Skeletal muscle tissue (tissue), 4 donors: ENCODE results near the gene OSBPL1A. TPM values are rescaled to one million over a fixed set of nuclear protein-coding genes. Genes with fewer than 3 reads are reported as not detected.
A peak's percentile ranks its signal among the peaks of the same experiment; 100 is the strongest.

ENCODE experiments used
- H3K27ac ChIP-seq: one replicate; pipeline ENCODE4 v1.7.0; 2013; ENCODE audit warnings: mild to moderate bottlenecking, low read depth, low read length, inconsistent platforms
- H3K27me3 ChIP-seq, 3 donors: one replicate each; pipeline ENCODE4 v1.7.0; 2013; ENCODE audit warnings: low read length in 3 of 3; ENCODE audit not compliant: control insufficient read depth in 3 of 3, insufficient read depth in 3 of 3
- H3K36me3 ChIP-seq, 3 donors: one replicate each; pipeline ENCODE4 v1.7.0; 2013; ENCODE audit warnings: low read length in 3 of 3; ENCODE audit not compliant: control insufficient read depth in 3 of 3, insufficient read depth in 3 of 3
- H3K4me1 ChIP-seq, 3 donors: one replicate each; pipeline ENCODE4 v1.7.0; 2013; ENCODE audit warnings: low read length in 3 of 3, mild to moderate bottlenecking in 3 of 3; ENCODE audit not compliant: control insufficient read depth in 3 of 3, insufficient read depth in 3 of 3
- H3K4me3 ChIP-seq, 3 donors: one replicate each; pipeline ENCODE4 v1.7.0; 2013; ENCODE audit warnings: low read length in 3 of 3
- H3K9ac ChIP-seq, 3 donors: one replicate each; pipeline ENCODE4 v1.7.0; 2013; ENCODE audit warnings: low read length in 3 of 3, mild to moderate bottlenecking in 3 of 3, moderate library complexity in 2 of 3, low read depth in 1 of 3
- H3K9me3 ChIP-seq, 3 donors: one replicate each; pipeline ENCODE4 v1.7.0; 2013; ENCODE audit warnings: low read length in 3 of 3; ENCODE audit not compliant: control insufficient read depth in 3 of 3
- total RNA-seq: library from RNA; depleted of rRNA; stranded (reverse); fragments of >200 nt; gene quantifications from one replicate; pipeline ENCODE4 v1.2.3, GENCODE V29; 2014
- donor health status: Osteomylitis.

The OSBPL1A gene
- total RNA-seq = 33.9 TPM

- Histone ChIP-seq H3K27me3 (peaks cover 3 to 21% (median 17%) of the 10 kb centered on the region in 3 donors), H3K4me3 (peak within 1 kb of the TSS; percentile 63 to 83 (median 78)), H3K9me3 (no peaks in the 10 kb centered on the region), H3K4me1 (peaks cover 5 to 9% (median 6%) of the 10 kb centered on the region in 3 donors), H3K27ac (peak within 1 kb of the TSS; percentile 59), H3K9ac (peak within 1 kb of the TSS; percentile 16 to 71 (median 40)), H3K36me3 (no peaks in the 10 kb centered on the region)
Observed at GRCh38 chr18:24397694-24398368, at the start of gene OSBPL1A. Gene OSBPL1A, minus strand, starts transcription at chr18:24397824. Its CDS starts 20,291 bp downstream, at chr18:24377533.

DNA sequence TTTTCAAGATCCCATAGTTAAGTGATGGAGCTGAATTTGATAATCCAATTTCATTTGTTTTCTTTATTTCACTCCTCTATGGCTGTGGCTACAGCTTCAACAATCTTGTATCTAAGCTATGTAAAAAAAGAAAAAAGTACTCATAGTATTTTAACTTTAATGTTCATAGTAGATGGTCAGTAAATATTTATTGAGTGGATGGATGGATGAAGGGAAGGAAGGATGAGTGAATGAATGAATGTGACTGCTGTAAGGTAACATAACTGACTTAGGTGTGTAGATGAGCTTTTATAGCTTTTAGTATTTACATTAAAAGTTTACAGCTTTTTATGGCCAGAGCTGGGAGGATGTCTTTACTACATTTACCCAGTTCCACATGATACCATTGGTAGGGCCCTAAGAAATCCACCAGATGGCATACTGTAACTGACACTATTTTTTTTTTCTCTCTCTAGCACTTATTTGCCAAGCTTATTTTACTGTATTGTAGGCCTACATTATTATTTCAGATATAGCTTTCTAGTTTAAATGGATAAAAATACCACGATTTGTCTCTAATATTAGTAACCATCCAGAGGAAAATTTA lies 49.4 kb upstream of the OSBPL1A start:
- H3K4me3 ChIP-seq = no peak overlapping the region

DNA sequence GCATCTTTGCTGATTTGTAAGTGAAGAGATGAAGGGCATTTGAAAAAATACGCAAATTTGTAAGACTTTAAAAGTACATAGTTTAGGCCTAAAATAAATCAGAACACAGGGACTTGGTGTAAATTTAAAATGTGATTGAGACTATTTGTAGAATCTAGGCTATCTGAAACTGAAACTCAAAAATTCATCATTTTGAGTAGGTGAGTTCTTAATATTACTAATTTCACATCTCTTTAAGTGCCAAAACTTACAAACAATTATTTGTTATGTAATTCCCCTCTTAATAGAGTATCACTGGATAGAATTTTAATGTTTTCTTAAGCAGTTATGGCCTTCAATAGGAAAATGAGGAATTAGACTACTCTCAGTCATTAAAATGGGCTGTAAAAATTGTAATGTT lies 48.8 kb upstream of the OSBPL1A start:
- H3K9ac ChIP-seq = no peak overlapping the region
- H3K4me3 ChIP-seq = no peak overlapping the region
- peaks cover 5 to 43% (median 18%) of the 10 kb centered on the region in 3 donors for H3K36me3 ChIP-seq
- H3K27me3 ChIP-seq = no peaks in the 10 kb centered on the region
- H3K4me1 ChIP-seq = no peaks in the 10 kb centered on the region
- H3K9me3 ChIP-seq = no peaks in the 10 kb centered on the region
- H3K27ac ChIP-seq = no peak overlapping the region

More for the DNA sequence above, 49.4 kb upstream of the OSBPL1A start:
- no peaks in the 10 kb centered on the region for H3K27me3 ChIP-seq
- no peak overlapping the region for H3K9ac ChIP-seq
- H3K4me1 ChIP-seq = no peaks in the 10 kb centered on the region
- no peak overlapping the region for H3K27ac ChIP-seq
- no peaks in the 10 kb centered on the region for H3K9me3 ChIP-seq
- H3K36me3 ChIP-seq = peaks cover 5 to 43% (median 18%) of the 10 kb centered on the region in 3 donors

GRCh38 chr18:24443870-24444269 lies 46.2 kb upstream of the OSBPL1A start:
- Histone ChIP-seq H3K27me3 (no peaks in the 10 kb centered on the region), H3K9ac (no peak overlapping the region), H3K9me3 (no peaks in the 10 kb centered on the region), H3K27ac (no peak overlapping the region), H3K36me3 (peaks cover 3 to 25% (median 13%) of the 10 kb centered on the region in 3 donors), H3K4me1 (no peaks in the 10 kb centered on the region), H3K4me3 (no peak overlapping the region)

GRCh38 chr18:24436939-24437338 lies 39.3 kb upstream of the OSBPL1A start:
- H3K27me3 ChIP-seq = no peaks in the 10 kb centered on the region
- H3K36me3 ChIP-seq = peaks cover 0 to 10% (median 10%) of the 10 kb centered on the region in 3 donors
- no peak overlapping the region for H3K4me3 ChIP-seq
- no peak overlapping the region for H3K9ac ChIP-seq
- H3K4me1 ChIP-seq = no peaks in the 10 kb centered on the region
- no peak overlapping the region for H3K27ac ChIP-seq
- H3K9me3 ChIP-seq = no peaks in the 10 kb centered on the region

DNA sequence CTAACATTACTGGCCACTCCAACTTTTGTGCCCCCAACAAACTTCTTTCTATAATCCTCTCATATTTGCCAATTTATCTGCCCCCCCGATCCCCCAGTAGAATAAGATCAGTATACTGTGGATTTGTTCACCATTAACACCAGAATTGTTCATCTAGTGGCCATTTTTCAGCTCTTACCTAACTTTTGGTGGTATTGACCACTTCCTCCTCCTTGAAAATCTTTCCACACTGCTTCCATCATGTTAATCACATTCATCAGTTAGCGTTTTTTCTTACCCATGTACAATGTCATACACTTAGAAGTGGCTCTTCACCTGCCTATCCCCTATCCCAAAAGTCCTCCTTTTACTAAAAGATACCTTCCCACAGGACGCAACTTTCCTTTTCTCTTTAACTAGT lies 35.0 kb upstream of the OSBPL1A start:
- Histone ChIP-seq H3K36me3 (peaks cover 0 to 6% (median 5%) of the 10 kb centered on the region in 3 donors), H3K27me3 (no peaks in the 10 kb centered on the region), H3K9ac (no peak overlapping the region), H3K4me1 (peaks cover 0 to 3% (median 0%) of the 10 kb centered on the region in 3 donors), H3K9me3 (no peaks in the 10 kb centered on the region), H3K27ac (no peak overlapping the region), H3K4me3 (no peak overlapping the region)

DNA sequence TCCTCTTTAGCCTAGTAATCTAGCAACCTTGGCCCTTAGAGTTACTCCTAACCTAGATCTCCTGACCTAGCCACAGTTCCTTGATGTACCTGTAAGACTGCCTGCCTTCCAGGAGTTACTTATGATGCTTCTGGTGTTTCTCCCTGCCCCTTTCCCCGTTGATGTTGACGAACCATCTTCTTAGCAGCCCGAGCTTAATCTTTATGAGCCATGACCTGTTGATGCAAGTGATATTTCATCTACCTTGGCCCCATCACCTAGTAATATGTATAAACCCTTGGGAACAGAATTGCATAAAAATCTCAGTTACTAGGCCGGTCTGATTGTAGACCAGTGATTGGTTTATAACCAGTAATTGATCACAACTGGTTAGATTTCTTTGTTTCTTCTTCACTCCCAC lies 31.6 kb upstream of the OSBPL1A start:
- Histone ChIP-seq H3K36me3 (peaks cover 0 to 5% (median 3%) of the 10 kb centered on the region in 3 donors), H3K4me1 (peaks cover 0 to 6% (median 0%) of the 10 kb centered on the region in 3 donors), H3K9me3 (no peaks in the 10 kb centered on the region), H3K9ac (no peak overlapping the region), H3K27ac (no peak overlapping the region), H3K4me3 (no peak overlapping the region), H3K27me3 (peaks cover 2 to 6% (median 5%) of the 10 kb centered on the region in 3 donors)

- Histone ChIP-seq H3K27ac (no peak overlapping the region), H3K36me3 (peaks cover 0 to 5% (median 3%) of the 10 kb centered on the region in 3 donors), H3K27me3 (peaks cover 2 to 9% (median 8%) of the 10 kb centered on the region in 3 donors), H3K4me3 (no peak overlapping the region), H3K4me1 (peaks cover 0 to 6% (median 0%) of the 10 kb centered on the region in 3 donors), H3K9me3 (no peaks in the 10 kb centered on the region), H3K9ac (no peak overlapping the region)
Observed at GRCh38 chr18:24428709-24429108, 31.1 kb upstream of the OSBPL1A start.

DNA sequence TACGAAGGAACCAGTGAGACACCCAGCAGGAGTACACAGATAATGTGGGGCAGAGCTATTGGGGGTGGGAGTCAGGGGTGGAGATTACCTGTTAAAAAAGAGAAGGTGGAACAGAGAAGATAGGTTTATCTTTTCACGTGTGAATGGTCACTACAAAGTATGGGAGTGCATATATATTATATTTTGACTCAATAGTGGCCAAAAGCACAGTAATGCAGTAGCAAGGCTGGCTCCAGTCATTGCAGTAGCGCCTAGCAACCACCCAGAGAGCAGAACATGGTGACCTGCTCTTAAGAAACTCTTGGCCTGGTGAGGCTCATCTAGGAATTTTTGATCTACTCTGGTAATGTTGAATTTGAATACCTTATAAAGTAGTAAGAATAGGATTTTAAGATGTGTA lies 29.9 kb upstream of the OSBPL1A start:
- H3K27ac ChIP-seq = no peak overlapping the region
- no peaks in the 10 kb centered on the region for H3K9me3 ChIP-seq
- peaks cover 2 to 14% (median 10%) of the 10 kb centered on the region in 3 donors for H3K27me3 ChIP-seq
- peaks cover 0 to 6% (median 0%) of the 10 kb centered on the region in 3 donors for H3K4me1 ChIP-seq
- no peak overlapping the region for H3K9ac ChIP-seq
- H3K4me3 ChIP-seq = peak overlapping the region; percentile 79 to 89 (median 82)
- H3K36me3 ChIP-seq = peaks cover 0 to 3% (median under 1%) of the 10 kb centered on the region in 3 donors
